GM12874 (cell line): ENCODE data around the gene LOXL3.

ENCODE experiments used
- CTCF ChIP-seq: IDR thresholded peaks from 2 replicates; pipeline ENCODE4 v1.5.1; 2011; ENCODE audit warnings: low read depth, mild to moderate bottlenecking, control low read depth, low read length, moderate library complexity; ENCODE audit not compliant: insufficient read depth

The LOXL3 gene

GRCh38 chr2:74504591-74504990, 49.2 kb downstream of the LOXL3 start:
- no peak for TF ChIP-seq CTCF

DNA sequence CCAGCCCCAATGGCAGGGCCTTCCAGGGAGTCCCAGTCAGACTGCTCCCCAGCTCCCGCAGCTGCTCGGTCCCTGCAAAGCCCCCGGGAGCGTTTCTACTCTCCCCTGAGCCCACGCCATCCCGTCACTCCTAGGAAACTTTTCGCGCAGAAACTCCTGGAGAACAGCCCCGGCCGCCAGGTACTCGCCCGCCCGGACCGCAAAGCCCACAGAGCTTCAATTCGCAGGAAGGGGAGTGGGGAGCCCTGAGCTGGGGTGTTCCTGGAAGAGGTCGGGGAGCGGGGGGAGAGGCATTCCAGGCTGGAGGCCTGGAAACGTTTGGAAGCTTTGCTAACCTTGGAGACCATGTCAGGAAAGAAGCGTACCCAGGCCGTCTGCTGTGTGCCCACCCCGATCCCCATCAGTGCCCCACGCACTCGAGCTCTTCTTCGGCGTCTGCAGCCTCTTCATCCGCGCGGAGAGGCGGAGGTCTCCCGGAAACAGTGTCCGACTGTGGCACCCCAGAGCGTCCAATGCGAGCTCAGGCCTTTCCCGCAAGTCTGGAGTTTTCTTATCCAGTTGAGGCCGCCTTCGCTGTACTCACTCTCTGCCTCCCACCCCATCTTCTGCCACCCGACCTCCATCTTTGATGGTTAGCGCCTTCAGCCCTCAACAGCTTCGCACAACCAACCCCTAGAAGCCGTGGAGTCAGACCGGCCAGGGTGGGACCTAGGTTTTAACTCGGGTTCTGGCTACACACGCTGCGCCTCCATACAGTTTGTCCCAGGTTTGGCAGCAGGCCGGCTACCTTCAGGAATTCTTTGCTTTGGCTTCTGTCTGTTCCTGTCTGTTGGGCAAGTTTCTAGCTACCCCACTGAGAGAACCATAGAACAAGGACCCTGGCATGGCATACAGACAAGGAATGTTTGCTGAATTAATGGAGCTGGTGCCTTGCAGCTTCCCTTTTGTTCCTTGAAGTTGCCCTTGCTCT, 50.0 kb downstream of the LOXL3 start:
- no peak for TF ChIP-seq CTCF

GRCh38 chr2:74502720-74503505, 50.8 kb downstream of the LOXL3 start:
- TF ChIP-seq CTCF: peak; percentile 70

GRCh38 chr2:74502147-74502719, 51.5 kb downstream of the LOXL3 start:
- no peak for TF ChIP-seq CTCF

GRCh38 chr2:74501335-74502071, 52.2 kb downstream of the LOXL3 start:
- no peak for TF ChIP-seq CTCF

GRCh38 chr2:74500578-74500946, 53.2 kb downstream of the LOXL3 start:
- no peak for TF ChIP-seq CTCF
